H1 (cell line): ENCODE data around the gene SORCS3. TPM values are rescaled to one million over a fixed set of nuclear protein-coding genes. Genes with fewer than 3 reads are reported as not detected.

Experiments
- CBX8 ChIP-seq: fragments of 300-800, 300-1000 bp; sonication (generic); IDR thresholded peaks from 2 replicates; pipeline ENCODE4 v1.7.1; 2016; ENCODE audit warnings: low read depth, low read length, borderline replicate concordance
- EP300 ChIP-seq, 2 experiments: IDR thresholded peaks; 1 replicate in 1 of 2; 2 replicates in 1 of 2; pipeline ENCODE4 v1.6.1; 2011 to 2012; ENCODE audit warnings: low read depth in 2 of 2, low read length in 2 of 2, mild to moderate bottlenecking in 2 of 2, borderline replicate concordance in 1 of 2, inconsistent platforms in 1 of 2, moderate library complexity in 1 of 2
- GTF2F1 ChIP-seq: IDR thresholded peaks from 2 replicates; pipeline ENCODE4 v1.6.1; 2012; ENCODE audit warnings: low read depth, low read length, improper control_type of control experiment, borderline replicate concordance
- RFX5 ChIP-seq: IDR thresholded peaks from 2 replicates; pipeline ENCODE4 v1.6.1; 2011; ENCODE audit warnings: low read depth, low read length, improper control_type of control experiment, borderline replicate concordance
- RNF2 ChIP-seq: fragments of 200-900, 300-1000 bp; sonication (generic); IDR thresholded peaks from 2 replicates; pipeline ENCODE4 v1.7.1; 2016; ENCODE audit warnings: borderline replicate concordance, low read depth, mild to moderate bottlenecking, antibody characterized with exemption, low read length; ENCODE audit not compliant: poor library complexity, severe bottlenecking; ENCODE audit errors: missing control alignments
- polyA plus RNA-seq, 7 experiments: library from polyadenylated mRNA; depleted of rRNA in 3 of 7; stranded (reverse) in 5 of 7; unstranded in 2 of 7; fragments of >200 nt in 5 of 7; fragments of 200-250 nt in 2 of 7; gene quantifications; 1 replicate in 5 of 7; 2 replicates in 1 of 7; 4 replicates in 1 of 7; pipeline versions ENCODE4 v1.2.1 to v1.2.3, GENCODE V29; 2011 to 2013; ENCODE audit warnings: missing spikeins in 2 of 7, mixed read lengths in 2 of 7
- total RNA-seq: library from RNA; stranded (reverse); fragmentation: NEBNext Ultra II Directional; extraction: Animal tissue kit (Norgen Biotek cat#: 25700); gene quantifications from 2 replicates; pipeline ENCODE4 v1.2.1, GENCODE V29; 2021

Gene SORCS3
- total and polyA plus RNA-seq, 2 of the 8 experiments (the other 6 are each of a cell fraction or from before 2014, with no cell fraction given), result 0.26 to 0.88 TPM

GRCh38 chr10:104648421-104648820 is 7.3 kb downstream of the SORCS3 start (continued):
- no peak for TF ChIP-seq RFX5
- TF ChIP-seq RNF2, result no peak
- no peak for TF ChIP-seq EP300 (IDR thresholded peaks at IDR 0.05; ENCODE audit: borderline replicate concordance in 1 of 2, low read depth in 2 of 2, low read length in 2 of 2)
- no peak for TF ChIP-seq GTF2F1
- TF ChIP-seq CBX8, result no peak
- TF ChIP-seq, all 59 proteins: peak for 0
